Mucosa of gallbladder (tissue), 1 donor: ENCODE data around the gene MCC. TPM values are rescaled to one million over a fixed set of nuclear protein-coding genes. Genes with fewer than 3 reads are reported as not detected.

ENCODE experiments used
- DNase-seq: peaks from one replicate; pipeline ENCODE4 v3.0.0-alpha.2; 2020; ENCODE audit warnings: low spot score
- total RNA-seq: library from RNA; stranded (reverse); gene quantifications from one replicate; pipeline ENCODE4 v1.2.1, GENCODE V29; 2021
- donor health status: DM: no; HTN: no; CAD: no.

MCC gene
- total RNA-seq = 12.2 TPM

- DNase-seq = peak; percentile 74
Observed at GRCh38 chr5:113487781-113488644, at the start of gene MCC. Gene MCC, minus strand, starts transcription at chr5:113488453.

- DNase-seq = no peak
Observed at GRCh38 chr5:113531481-113532159, 43.4 kb upstream of the MCC start.

DNA sequence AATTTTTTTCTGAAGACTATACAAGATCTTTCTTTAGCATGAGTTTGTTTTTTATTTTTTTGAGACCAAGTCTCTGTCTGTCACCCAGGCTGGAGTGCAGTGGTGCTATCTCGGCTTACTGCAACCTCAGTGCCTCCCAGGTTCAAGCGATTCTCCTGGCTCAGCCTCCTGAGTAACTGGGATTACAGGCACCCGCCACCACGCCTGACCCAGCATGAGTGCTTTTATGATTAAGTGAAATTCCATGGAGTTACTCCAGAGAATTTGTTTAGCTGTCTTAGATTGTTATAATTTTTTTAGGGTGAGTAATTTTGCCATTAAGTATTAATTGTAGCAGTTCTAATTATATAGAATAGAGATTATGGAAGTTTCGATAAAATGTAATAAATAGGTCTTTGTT is 39.5 kb upstream of the MCC start:
- DNase-seq = no peak

- DNase-seq = no peak
Observed at GRCh38 chr5:113526421-113526820, 38.2 kb upstream of the MCC start.

- no peak for DNase-seq
Observed at GRCh38 chr5:113524927-113525326, 36.7 kb upstream of the MCC start.

DNA sequence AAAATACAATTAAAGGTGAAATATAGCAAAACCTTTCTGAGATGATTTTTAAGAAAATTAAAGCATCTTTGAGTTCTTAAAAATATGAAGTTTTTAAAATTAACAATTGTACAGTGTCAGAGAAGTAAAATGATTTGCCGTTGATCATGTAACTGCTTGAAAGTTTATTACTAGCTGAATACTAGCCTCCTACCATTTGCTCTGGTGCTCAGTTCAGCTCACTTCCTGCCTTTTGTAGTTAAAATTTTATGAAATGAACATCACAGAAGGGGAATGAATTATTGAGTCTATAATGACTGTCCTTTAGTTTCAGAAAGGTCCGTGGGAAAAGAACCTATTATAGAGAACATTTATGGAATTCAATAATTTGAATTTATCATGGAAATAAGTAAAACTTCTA is 34.9 kb upstream of the MCC start:
- DNase-seq = no peak

GRCh38 chr5:113520899-113521298 is 32.6 kb upstream of the MCC start:
- no peak for DNase-seq

DNA sequence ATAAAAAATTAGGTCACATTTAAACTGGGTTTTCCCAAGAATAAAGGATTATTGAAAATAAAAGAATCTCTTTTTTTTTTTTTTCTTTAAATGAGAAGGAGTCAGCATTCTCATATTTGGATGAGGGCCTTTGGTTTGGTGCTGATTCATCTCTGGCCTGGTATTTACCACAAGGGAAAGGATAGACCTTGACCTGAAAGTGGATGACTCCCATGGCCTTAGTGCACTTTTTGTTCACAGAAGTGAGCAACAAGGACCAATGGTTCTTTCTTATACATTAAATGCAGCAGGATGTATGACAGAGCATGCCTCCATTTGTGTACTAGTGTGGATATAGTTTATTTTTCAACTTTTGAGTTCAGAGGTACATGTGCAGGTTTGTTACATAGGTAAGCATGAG is 32.2 kb upstream of the MCC start:
- no peak for DNase-seq

DNA sequence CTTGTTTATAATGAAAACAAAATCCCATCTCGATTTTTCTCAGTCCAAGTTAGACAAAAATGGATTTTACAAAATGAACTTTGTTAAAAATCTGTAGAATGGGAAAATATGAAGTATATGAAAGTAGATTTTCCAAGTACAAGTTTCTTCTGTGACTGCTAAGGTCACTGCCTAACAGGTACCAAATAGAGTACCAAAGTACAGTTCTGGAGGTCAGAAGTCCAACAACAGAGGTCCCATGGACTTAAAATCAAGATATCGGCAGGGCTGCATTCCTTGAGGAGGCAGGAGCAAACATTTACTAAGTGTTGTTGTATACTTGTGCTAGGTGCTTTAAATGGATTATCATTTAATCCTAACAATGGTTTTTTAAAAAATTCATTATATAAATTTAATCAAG is 31.2 kb upstream of the MCC start:
- no peak for DNase-seq

- DNase-seq = no peak
Observed at GRCh38 chr5:113518884-113519283, 30.6 kb upstream of the MCC start.

- no peak for DNase-seq
Observed at GRCh38 chr5:113514289-113514635, 26.0 kb upstream of the MCC start.

- DNase-seq = peak; percentile 90
Observed at GRCh38 chr5:113513384-113514288, 25.4 kb upstream of the MCC start, which contains the start of gene YTHDC2. Gene YTHDC2, plus strand, starts transcription at chr5:113513694. Its CDS starts 202 bp downstream, at chr5:113513896.

- no peak for DNase-seq
Observed at GRCh38 chr5:113512341-113512740, 24.1 kb upstream of the MCC start.

DNA sequence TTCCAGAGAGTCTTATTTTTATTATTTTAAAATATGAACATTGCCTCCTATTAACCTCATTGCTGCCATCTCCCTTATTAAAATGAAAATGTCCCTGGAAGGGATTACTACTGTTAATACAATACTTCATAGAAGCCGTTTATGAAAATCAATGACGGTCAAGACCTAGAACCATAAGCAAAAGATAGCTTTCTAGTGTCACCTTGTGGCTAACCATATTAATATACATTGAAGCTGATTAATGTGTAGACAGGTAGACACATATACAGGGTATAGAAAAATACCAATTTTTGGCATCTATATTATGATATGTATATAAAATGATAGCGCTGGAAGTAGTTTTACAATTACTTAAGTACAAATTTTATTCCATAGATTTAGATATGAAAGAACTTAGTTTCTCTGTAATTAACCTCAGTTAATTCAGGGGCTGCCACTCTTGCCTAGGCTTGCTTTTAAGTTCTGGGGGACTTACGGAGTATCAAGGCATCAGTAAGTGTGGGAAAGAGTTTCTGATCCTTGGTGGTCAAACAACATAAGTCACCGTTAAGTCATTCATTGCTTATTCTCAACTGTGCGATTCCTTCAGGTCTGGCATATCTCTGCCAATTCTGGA is 22.7 kb upstream of the MCC start:
- no peak for DNase-seq

DNA sequence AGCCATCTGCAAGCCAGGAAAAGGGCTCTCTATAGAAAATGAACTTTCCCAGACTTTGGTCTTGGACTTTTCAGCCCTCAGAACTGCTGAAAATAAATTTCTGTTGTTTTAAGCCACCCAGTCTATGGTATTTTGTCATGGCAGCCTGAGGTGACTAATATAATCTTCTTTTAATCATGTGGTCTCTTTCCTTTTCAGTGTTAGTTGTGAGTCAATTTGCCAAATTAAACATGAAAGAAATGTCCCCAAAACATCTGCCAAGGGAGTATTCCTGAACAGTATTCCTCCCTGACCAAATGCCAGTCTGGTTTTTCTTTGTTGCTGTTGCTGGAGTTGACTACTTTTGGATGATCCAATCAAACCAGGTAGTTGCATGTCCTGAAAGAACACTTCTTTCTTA is 20.5 kb upstream of the MCC start:
- DNase-seq = no peak

GRCh38 chr5:113507601-113508000 is 19.3 kb upstream of the MCC start:
- DNase-seq = no peak

DNA sequence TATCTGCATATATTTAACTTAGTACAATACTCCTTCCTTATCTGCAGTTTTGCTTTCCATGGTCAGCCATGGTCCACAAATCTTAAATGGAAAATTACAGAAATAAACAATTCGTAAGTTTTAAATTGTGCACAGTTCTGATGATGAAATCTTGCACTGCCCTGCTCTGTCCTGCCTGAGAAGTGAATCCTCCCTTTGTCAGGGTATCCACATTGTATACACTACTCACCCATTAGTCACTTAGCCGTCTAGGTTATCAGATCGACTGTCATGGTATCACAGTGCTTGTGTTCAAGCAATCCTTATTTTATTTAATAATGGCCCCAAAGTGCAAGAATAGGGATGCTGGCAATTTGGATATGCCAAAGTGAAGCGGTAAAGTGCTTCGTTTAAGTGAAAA is 16.9 kb upstream of the MCC start:
- DNase-seq = no peak

DNA sequence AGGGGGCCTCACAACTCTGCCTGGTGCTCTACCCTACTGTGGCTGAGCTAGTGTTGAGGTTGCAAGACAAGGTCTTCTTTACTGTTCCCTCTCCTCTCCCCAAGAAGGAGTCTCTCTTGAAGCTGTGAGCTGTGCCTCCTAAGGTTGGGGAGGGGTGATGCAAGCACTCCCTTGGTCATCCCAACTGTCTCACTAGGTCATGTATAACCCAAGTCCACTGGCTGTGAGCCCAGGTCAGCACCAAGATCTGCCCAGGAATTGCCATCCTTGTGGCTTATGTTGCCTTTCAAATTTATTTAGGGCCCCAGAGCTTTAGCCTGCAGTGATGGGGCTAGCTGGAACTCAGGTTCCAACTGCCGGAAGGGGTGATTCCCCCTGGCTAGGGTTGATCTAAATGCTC is 14.9 kb upstream of the MCC start:
- no peak for DNase-seq

DNA sequence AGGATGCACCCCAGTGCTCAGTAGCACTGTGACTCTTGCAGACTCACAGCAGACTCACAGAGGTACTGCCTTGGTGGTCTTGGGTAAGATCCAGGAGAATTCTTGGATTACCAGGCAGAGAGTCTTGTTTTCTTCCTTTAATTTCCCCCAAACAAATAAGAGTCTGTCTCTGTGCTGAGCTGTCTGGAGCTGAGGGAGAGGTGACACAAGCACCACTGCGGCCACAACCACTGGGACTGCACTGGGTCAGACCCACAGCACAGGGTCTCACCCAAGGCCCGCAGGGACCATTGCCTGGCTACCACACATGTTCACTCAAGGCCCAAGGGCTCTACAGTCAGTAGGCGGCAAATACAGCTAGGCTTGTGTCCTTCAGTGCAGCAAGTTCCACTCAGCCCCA is 13.8 kb upstream of the MCC start:
- DNase-seq = no peak

DNA sequence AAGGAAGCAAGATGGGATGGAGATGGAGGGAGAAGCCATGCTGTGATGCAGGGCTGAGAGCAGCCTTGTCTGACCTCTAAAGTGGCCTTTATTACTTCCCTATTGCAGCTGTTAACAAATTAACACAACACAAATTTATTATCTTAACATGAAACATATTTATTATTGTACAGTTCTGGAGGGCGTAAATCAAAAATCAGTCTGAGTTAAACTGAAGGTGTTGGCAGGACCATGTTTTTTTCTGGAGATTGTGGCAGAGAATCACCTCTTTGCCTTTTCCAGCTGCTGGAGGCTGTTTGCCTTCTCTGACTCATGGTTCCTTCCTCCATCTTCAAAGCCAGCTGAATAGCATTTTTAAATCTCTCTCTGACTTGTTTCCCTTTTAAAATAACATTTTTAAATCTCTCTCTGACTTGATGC is 7.2 kb upstream of the MCC start:
- DNase-seq = no peak

- no peak for DNase-seq
Observed at GRCh38 chr5:113493446-113493845, 5.2 kb upstream of the MCC start.

GRCh38 chr5:113491022-113491421 is 2.8 kb upstream of the MCC start:
- no peak for DNase-seq
